Memory B cell (primary cell): Measurements from ENCODE around the gene GPR4.

Experiments
- ATAC-seq: fragments of 150-1000 bp; cut with Tn5 transposase; 2 replicates; pipeline ENCODE4 v1.10.0; 2021; ENCODE audit warnings: low read depth, mild to moderate bottlenecking, moderate library complexity
- DNase-seq, 2 donors: peaks; one replicate each; pipeline ENCODE4 v3.0.0; 2022; ENCODE audit warnings: low spot score in 2 of 2
- H3K27ac Mint-ChIP-seq: one replicate; pipeline ENCODE4 v1.8.0; 2022; ENCODE audit warnings: mild to moderate bottlenecking, moderate library complexity, mixed read lengths
- H3K27me3 Mint-ChIP-seq: one replicate; pipeline ENCODE4 v1.8.0; 2022; ENCODE audit warnings: mixed read lengths
- H3K36me3 Mint-ChIP-seq: one replicate; pipeline ENCODE4 v1.8.0; 2022; ENCODE audit warnings: mild to moderate bottlenecking, mixed read lengths
- H3K4me1 Mint-ChIP-seq: one replicate; pipeline ENCODE4 v1.8.0; 2022; ENCODE audit warnings: mixed read lengths
- H3K4me3 Mint-ChIP-seq: one replicate; pipeline ENCODE4 v1.8.0; 2022; ENCODE audit warnings: mild to moderate bottlenecking, moderate library complexity, mixed read lengths
- H3K9me3 Mint-ChIP-seq: one replicate; pipeline ENCODE4 v1.8.0; 2022; ENCODE audit warnings: mixed read lengths

The GPR4 gene

GRCh38 chr19:45564131-45564780 is 37.8 kb downstream of the GPR4 start:
- Mint-ChIP-seq H3K27me3 (no peaks in the 10 kb centered on the region), H3K9me3 (no peaks in the 10 kb centered on the region), H3K27ac (peak overlapping the region; percentile 75), H3K4me1 (peaks cover 26% of the 10 kb centered on the region), H3K36me3 (peaks cover 1% of the 10 kb centered on the region), H3K4me3 (peak overlapping the region; percentile 39)
- ATAC-seq (peak; percentile 47), DNase-seq (no peak)

GRCh38 chr19:45560686-45561085 is 41.3 kb downstream of the GPR4 start:
- Mint-ChIP-seq H3K4me3 (no peak overlapping the region), H3K4me1 (peaks cover 37% of the 10 kb centered on the region), H3K9me3 (no peaks in the 10 kb centered on the region), H3K27ac (no peak overlapping the region), H3K27me3 (no peaks in the 10 kb centered on the region), H3K36me3 (peaks cover 1% of the 10 kb centered on the region)
- no peak for ATAC-seq
- DNase-seq: no peak

- ATAC-seq (no peak), DNase-seq (no peak)
- Mint-ChIP-seq H3K4me3 (no peak overlapping the region), H3K27ac (no peak overlapping the region), H3K9me3 (no peaks in the 10 kb centered on the region), H3K36me3 (peaks cover 1% of the 10 kb centered on the region), H3K4me1 (peaks cover 37% of the 10 kb centered on the region), H3K27me3 (no peaks in the 10 kb centered on the region)
Measured at GRCh38 chr19:45560038-45560437, 42.0 kb downstream of the GPR4 start.

- DNase-seq (peak; percentile 67 to 75), ATAC-seq (peak; percentile 94)
- Mint-ChIP-seq H3K4me1 (peaks cover 31% of the 10 kb centered on the region), H3K9me3 (no peaks in the 10 kb centered on the region), H3K27me3 (no peaks in the 10 kb centered on the region), H3K4me3 (no peak overlapping the region), H3K36me3 (peaks cover 1% of the 10 kb centered on the region), H3K27ac (no peak overlapping the region)
Measured at GRCh38 chr19:45558399-45558878, 43.6 kb downstream of the GPR4 start.

- H3K4me3 Mint-ChIP-seq: no peak overlapping the region
- ATAC-seq (no peak), DNase-seq (no peak)
- H3K27ac Mint-ChIP-seq: no peak overlapping the region
- H3K4me1 Mint-ChIP-seq: peaks cover 24% of the 10 kb centered on the region
- H3K27me3 Mint-ChIP-seq: no peaks in the 10 kb centered on the region
- no peaks in the 10 kb centered on the region for H3K9me3 Mint-ChIP-seq
- peaks cover 5% of the 10 kb centered on the region for H3K36me3 Mint-ChIP-seq
Measured at GRCh38 chr19:45556835-45557234, 45.2 kb downstream of the GPR4 start.

- no peak overlapping the region for H3K27ac Mint-ChIP-seq
- peaks cover 9% of the 10 kb centered on the region for H3K36me3 Mint-ChIP-seq
- no peak overlapping the region for H3K4me3 Mint-ChIP-seq
- no peaks in the 10 kb centered on the region for H3K9me3 Mint-ChIP-seq
- DNase-seq (no peak), ATAC-seq (no peak)
- no peaks in the 10 kb centered on the region for H3K27me3 Mint-ChIP-seq
- peaks cover 20% of the 10 kb centered on the region for H3K4me1 Mint-ChIP-seq
Measured at GRCh38 chr19:45554481-45554880, 47.5 kb downstream of the GPR4 start.

- Mint-ChIP-seq H3K27me3 (no peaks in the 10 kb centered on the region), H3K9me3 (no peaks in the 10 kb centered on the region), H3K4me3 (no peak overlapping the region), H3K27ac (no peak overlapping the region), H3K4me1 (peaks cover 18% of the 10 kb centered on the region), H3K36me3 (peaks cover 9% of the 10 kb centered on the region)
- no peak for ATAC-seq
- DNase-seq: no peak
Measured at GRCh38 chr19:45553464-45553863, 48.5 kb downstream of the GPR4 start.

GRCh38 chr19:45547965-45548609 is 53.9 kb downstream of the GPR4 start:
- no peak overlapping the region for H3K27ac Mint-ChIP-seq
- ATAC-seq (no peak), DNase-seq (no peak)
- no peaks in the 10 kb centered on the region for H3K27me3 Mint-ChIP-seq
- H3K4me1 Mint-ChIP-seq: peaks cover 26% of the 10 kb centered on the region
- H3K36me3 Mint-ChIP-seq: peaks cover 9% of the 10 kb centered on the region
- no peak overlapping the region for H3K4me3 Mint-ChIP-seq
- no peaks in the 10 kb centered on the region for H3K9me3 Mint-ChIP-seq

GRCh38 chr19:45547211-45547770 is 54.7 kb downstream of the GPR4 start:
- Mint-ChIP-seq H3K4me1 (peaks cover 26% of the 10 kb centered on the region), H3K27me3 (no peaks in the 10 kb centered on the region), H3K27ac (no peak overlapping the region), H3K36me3 (peaks cover 5% of the 10 kb centered on the region), H3K9me3 (no peaks in the 10 kb centered on the region), H3K4me3 (no peak overlapping the region)
- DNase-seq (no peak), ATAC-seq (no peak)

GRCh38 chr19:45542234-45542668 is 59.8 kb downstream of the GPR4 start:
- ATAC-seq: no peak
- Mint-ChIP-seq H3K27ac (no peak overlapping the region), H3K9me3 (peaks cover 2% of the 10 kb centered on the region)

More at GRCh38 chr19:45542234-45542668, 59.8 kb downstream of the GPR4 start:
- Mint-ChIP-seq H3K4me3 (no peak overlapping the region), H3K4me1 (peaks cover 11% of the 10 kb centered on the region), H3K36me3 (no peaks in the 10 kb centered on the region), H3K27me3 (no peaks in the 10 kb centered on the region)
- no peak for DNase-seq
